Smooth muscle cell (in vitro differentiated cells): ENCODE measurements around the gene ATG7. TPM values are rescaled to one million over a fixed set of nuclear protein-coding genes. Genes with fewer than 3 reads are reported as not detected.
"Not testable (repeated sequence)": the region's sequence is repeated elsewhere in the genome, so short reads cannot be mapped to it uniquely, and the experiment has no call there.

Experiments
- DNase-seq: peaks from one replicate; lab custom pipeline; 2025; ENCODE audit not compliant: unreplicated experiment; lab: John Stamatoyannopoulos, UW
- H2AFZ ChIP-seq: fragments of 200-600 bp; sonication (generic); 2 replicates; pipeline ENCODE4 v1.6.0; 2016; ENCODE audit warnings: antibody characterized with exemption, low read depth, mild to moderate bottlenecking
- H3F3A ChIP-seq: fragments of 200-600 bp; sonication (generic); 2 replicates; pipeline ENCODE4 v1.6.0; 2017; ENCODE audit warnings: antibody characterized with exemption, low read depth
- H3K27ac ChIP-seq: fragments of 200-600 bp; sonication (generic); 2 replicates; pipeline ENCODE4 v1.5.1; 2016; ENCODE audit warnings: low read depth, mild to moderate bottlenecking
- H3K27me3 ChIP-seq: fragments of 200-600 bp; sonication (generic); 2 replicates; pipeline ENCODE4 v1.6.1; 2016; ENCODE audit warnings: low read depth, mild to moderate bottlenecking
- H3K36me3 ChIP-seq: fragments of 200-600 bp; sonication (generic); 2 replicates; pipeline ENCODE4 v1.5.1; 2016; ENCODE audit warnings: low read depth
- H3K4me1 ChIP-seq: fragments of 200-600 bp; sonication (generic); 2 replicates; pipeline ENCODE4 v1.5.1; 2016; ENCODE audit warnings: low read depth
- H3K4me2 ChIP-seq: fragments of 200-600 bp; sonication (generic); 2 replicates; pipeline ENCODE4 v1.6.0; 2016; ENCODE audit warnings: mild to moderate bottlenecking
- H3K4me3 ChIP-seq: fragments of 200-600 bp; sonication (generic); 2 replicates; pipeline ENCODE4 v1.5.1; 2016; ENCODE audit warnings: mild to moderate bottlenecking
- H3K79me2 ChIP-seq: fragments of 200-600 bp; sonication (generic); 2 replicates; pipeline ENCODE4 v1.6.0; 2016; ENCODE audit warnings: low read depth, mild to moderate bottlenecking
- H3K9ac ChIP-seq: fragments of 200-600 bp; sonication (generic); 2 replicates; pipeline ENCODE4 v1.6.0; 2016; ENCODE audit warnings: low read depth
- H3K9me3 ChIP-seq: fragments of 200-600 bp; sonication (generic); replicated peaks from 2 replicates; pipeline ENCODE4 v1.5.1; 2016; ENCODE audit warnings: low read depth
- H4K20me1 ChIP-seq: fragments of 200-600 bp; sonication (generic); 2 replicates; pipeline ENCODE4 v1.6.0; 2016; ENCODE audit warnings: low read depth
- WGBS: methylation state at CpG from one replicate; pipeline ENCODE4 v1.1.7; 2016; ENCODE audit warnings: low lambda C conversion rate; 5-methylcytosine and 5-hydroxymethylcytosine counted together
- polyA plus RNA-seq: library from polyadenylated mRNA; unstranded; fragments of >200 nt; fragmentation: Nextera tagmentation; extraction: Ambion mirVana; gene quantifications from 2 replicates; pipeline ENCODE4 v1.2.1, GENCODE V29; 2016
- total RNA-seq: library from RNA; depleted of rRNA; stranded (reverse); fragments of >200 nt; gene quantifications from 2 replicates; pipeline ENCODE4 v1.2.3, GENCODE V29; 2014
- TF ChIP-seq, protein P1 (sequence below): fragments of 200-600 bp; sonication (generic); IDR thresholded peaks from 2 replicates; pipeline ENCODE4 v1.5.1; 2017; ENCODE audit warnings: borderline replicate concordance, mild to moderate bottlenecking, antibody characterized with exemption; ENCODE audit not compliant: insufficient read depth, poor library complexity, severe bottlenecking

Gene ATG7
- total and polyA plus RNA-seq, 2 experiments from 2014 or later: 19.4 to 40.3 TPM

- Histone ChIP-seq H3K4me2 (peak overlapping the region; percentile 62), H3K36me3 (no peaks in the 10 kb centered on the region), H3K27ac (peak overlapping the region; percentile 98), H3K9ac (peak overlapping the region; percentile 91), H2AFZ (no peak overlapping the region), H3K9me3 (no peaks in the 10 kb centered on the region), H3F3A (peaks cover 41% of the 10 kb centered on the region), H3K79me2 (peaks cover 86% of the 10 kb centered on the region), H3K4me1 (peaks cover 6% of the 10 kb centered on the region), H3K4me3 (no peak overlapping the region), H4K20me1 (peaks cover 64% of the 10 kb centered on the region), H3K27me3 (no peaks in the 10 kb centered on the region)
- no peak for DNase-seq
- TF ChIP-seq, protein P1, sequence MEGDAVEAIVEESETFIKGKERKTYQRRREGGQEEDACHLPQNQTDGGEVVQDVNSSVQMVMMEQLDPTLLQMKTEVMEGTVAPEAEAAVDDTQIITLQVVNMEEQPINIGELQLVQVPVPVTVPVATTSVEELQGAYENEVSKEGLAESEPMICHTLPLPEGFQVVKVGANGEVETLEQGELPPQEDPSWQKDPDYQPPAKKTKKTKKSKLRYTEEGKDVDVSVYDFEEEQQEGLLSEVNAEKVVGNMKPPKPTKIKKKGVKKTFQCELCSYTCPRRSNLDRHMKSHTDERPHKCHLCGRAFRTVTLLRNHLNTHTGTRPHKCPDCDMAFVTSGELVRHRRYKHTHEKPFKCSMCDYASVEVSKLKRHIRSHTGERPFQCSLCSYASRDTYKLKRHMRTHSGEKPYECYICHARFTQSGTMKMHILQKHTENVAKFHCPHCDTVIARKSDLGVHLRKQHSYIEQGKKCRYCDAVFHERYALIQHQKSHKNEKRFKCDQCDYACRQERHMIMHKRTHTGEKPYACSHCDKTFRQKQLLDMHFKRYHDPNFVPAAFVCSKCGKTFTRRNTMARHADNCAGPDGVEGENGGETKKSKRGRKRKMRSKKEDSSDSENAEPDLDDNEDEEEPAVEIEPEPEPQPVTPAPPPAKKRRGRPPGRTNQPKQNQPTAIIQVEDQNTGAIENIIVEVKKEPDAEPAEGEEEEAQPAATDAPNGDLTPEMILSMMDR: no peak
- whole genome bisulfite sequencing: 80% methylated on average over 20 of the region's 20 CpGs
These were observed 298.7 kb downstream of the ATG7 start for GRCh38 chr3:11570789-11571495.

GRCh38 chr3:11572660-11573059 lies 300.5 kb downstream of the ATG7 start:
- not testable (repeated sequence) for H3K9me3 ChIP-seq, H3K4me3 ChIP-seq, H3K27me3 ChIP-seq, H3K4me2 ChIP-seq, H3K9ac ChIP-seq, DNase-seq, H2AFZ ChIP-seq, H3K36me3 ChIP-seq, H3K4me1 ChIP-seq
- Histone ChIP-seq H3F3A (peaks cover 30% of the 10 kb centered on the region), H4K20me1 (peaks cover 79% of the 10 kb centered on the region), H3K27ac (peak overlapping the region; percentile 10), H3K79me2 (peaks cover 86% of the 10 kb centered on the region)
- WGBS: 94% methylated on average over 11 of the region's 11 CpGs

- Histone ChIP-seq H2AFZ (no peak overlapping the region), H4K20me1 (peaks cover 89% of the 10 kb centered on the region), H3F3A (peaks cover 19% of the 10 kb centered on the region), H3K9ac (no peak overlapping the region), H3K36me3 (no peaks in the 10 kb centered on the region), H3K9me3 (no peaks in the 10 kb centered on the region), H3K4me2 (no peak overlapping the region), H3K4me3 (no peak overlapping the region), H3K27me3 (no peaks in the 10 kb centered on the region), H3K79me2 (peaks cover 97% of the 10 kb centered on the region), H3K4me1 (peaks cover 6% of the 10 kb centered on the region), H3K27ac (peak overlapping the region; percentile 27)
- DNase-seq: no peak
- 91% methylated on average over 20 of the region's 20 CpGs for WGBS
- TF ChIP-seq, protein P1: no peak
These were observed 302.9 kb downstream of the ATG7 start for GRCh38 chr3:11574981-11575669.

- H3K9ac ChIP-seq: no peak overlapping the region
- no peak overlapping the region for H3K4me3 ChIP-seq
- H3K79me2 ChIP-seq: peaks cover 97% of the 10 kb centered on the region
- H3K36me3 ChIP-seq: no peaks in the 10 kb centered on the region
- TF ChIP-seq, protein P1: no peak
- H3F3A ChIP-seq: peaks cover 17% of the 10 kb centered on the region
- H2AFZ ChIP-seq: no peak overlapping the region
- no peaks in the 10 kb centered on the region for H3K9me3 ChIP-seq
- H3K4me2 ChIP-seq: no peak overlapping the region
- no peak for DNase-seq
- WGBS: 95% methylated on average over 10 of the region's 10 CpGs
- no peaks in the 10 kb centered on the region for H3K27me3 ChIP-seq
- H4K20me1 ChIP-seq: peaks cover 90% of the 10 kb centered on the region
- H3K27ac ChIP-seq: peak overlapping the region; percentile 53
- peaks cover 7% of the 10 kb centered on the region for H3K4me1 ChIP-seq
These were observed 303.5 kb downstream of the ATG7 start for GRCh38 chr3:11575677-11576076.
